Activated T-helper 2 cell treated with anti-CD3 and anti-CD28 coated beads, Interferon-gamma antibody, Interleukin-2, Interleukin-4, amounts not matched to agents 10 μg/mL and 5 μg/mL and 100 μg/mL, durations not matched to agents 14 hours and 24 hours and 36 hours (primary cell): ENCODE data around the gene ARHGAP12. TPM values are rescaled to one million over a fixed set of nuclear protein-coding genes. Genes with fewer than 3 reads are reported as not detected.

ENCODE experiments used
- DNase-seq: peaks from one replicate; pipeline ENCODE4 v3.0.0; 2021; ENCODE audit warnings: low spot score
- H3K27ac Mint-ChIP-seq: one replicate; pipeline ENCODE4 v1.8.0; 2021; ENCODE audit warnings: mixed read lengths
- H3K27me3 Mint-ChIP-seq: one replicate; pipeline ENCODE4 v1.8.0; 2021; ENCODE audit warnings: low read depth, mixed read lengths
- H3K36me3 Mint-ChIP-seq: one replicate; pipeline ENCODE4 v1.8.0; 2021; ENCODE audit warnings: low read depth, mixed read lengths
- H3K4me1 Mint-ChIP-seq: one replicate; pipeline ENCODE4 v1.8.0; 2021; ENCODE audit warnings: low read depth, mixed read lengths
- H3K4me3 Mint-ChIP-seq: one replicate; pipeline ENCODE4 v1.8.0; 2021; ENCODE audit warnings: low read depth, mild to moderate bottlenecking, moderate library complexity, mixed read lengths
- H3K9me3 Mint-ChIP-seq: one replicate; pipeline ENCODE4 v1.8.0; 2021; ENCODE audit warnings: mixed read lengths
- intact Hi-C: fragments of 100-400 bp; cut with micrococcal nuclease; formaldehyde crosslinking; loops from one replicate; pipeline ENCODE4 v1.15.1; 2023
- total RNA-seq: library from RNA; stranded (reverse); gene quantifications from 2 replicates; pipeline ENCODE4 v1.2.3, GENCODE V29; 2022

The ARHGAP12 gene
- total RNA-seq, 1 donor from 2014 or later = 2.7 TPM

- Mint-ChIP-seq H3K4me1 (no peaks in the 10 kb centered on the region), H3K4me3 (no peak overlapping the region), H3K27me3 (peaks cover 8% of the 10 kb centered on the region), H3K36me3 (no peaks in the 10 kb centered on the region), H3K9me3 (no peaks in the 10 kb centered on the region), H3K27ac (no peak overlapping the region)
- DNase-seq = no peak
- intact Hi-C loops = no loop called here
These were observed 12.4 kb upstream of the ARHGAP12 start for GRCh38 chr10:31940839-31941653.

- Mint-ChIP-seq H3K36me3 (no peaks in the 10 kb centered on the region), H3K27ac (no peak overlapping the region), H3K4me3 (no peak overlapping the region), H3K4me1 (no peaks in the 10 kb centered on the region), H3K9me3 (no peaks in the 10 kb centered on the region), H3K27me3 (peaks cover 8% of the 10 kb centered on the region)
- no peak for DNase-seq
- intact Hi-C loops = no loop called here
These were observed 11.4 kb upstream of the ARHGAP12 start for GRCh38 chr10:31939797-31940708.

GRCh38 chr10:31937371-31937770, 8.7 kb upstream of the ARHGAP12 start:
- DNase-seq = no peak
- H3K4me3 Mint-ChIP-seq = no peak overlapping the region
- intact Hi-C loops = no loop called here
- H3K9me3 Mint-ChIP-seq = no peaks in the 10 kb centered on the region
- H3K4me1 Mint-ChIP-seq = no peaks in the 10 kb centered on the region
- peaks cover 15% of the 10 kb centered on the region for H3K27me3 Mint-ChIP-seq
- no peaks in the 10 kb centered on the region for H3K36me3 Mint-ChIP-seq
- no peak overlapping the region for H3K27ac Mint-ChIP-seq

- H3K4me1 Mint-ChIP-seq = no peaks in the 10 kb centered on the region
- H3K27ac Mint-ChIP-seq = no peak overlapping the region
- intact Hi-C loops = no loop called here
- no peak for DNase-seq
- no peaks in the 10 kb centered on the region for H3K9me3 Mint-ChIP-seq
- H3K4me3 Mint-ChIP-seq = no peak overlapping the region
- H3K36me3 Mint-ChIP-seq = no peaks in the 10 kb centered on the region
- peaks cover 15% of the 10 kb centered on the region for H3K27me3 Mint-ChIP-seq
These were observed 8.3 kb upstream of the ARHGAP12 start for GRCh38 chr10:31936933-31937332.

GRCh38 chr10:31936086-31936485, 7.5 kb upstream of the ARHGAP12 start:
- H3K27me3 Mint-ChIP-seq = peaks cover 16% of the 10 kb centered on the region

GRCh38 chr10:31935678-31936077, 7.0 kb upstream of the ARHGAP12 start:
- H3K9me3 Mint-ChIP-seq = no peaks in the 10 kb centered on the region
- no peak for DNase-seq
- H3K4me1 Mint-ChIP-seq = no peaks in the 10 kb centered on the region
- no peak overlapping the region for H3K27ac Mint-ChIP-seq
- no peak overlapping the region for H3K4me3 Mint-ChIP-seq
- H3K36me3 Mint-ChIP-seq = no peaks in the 10 kb centered on the region
- intact Hi-C loops = no loop called here
- H3K27me3 Mint-ChIP-seq = peaks cover 19% of the 10 kb centered on the region

More at GRCh38 chr10:31936086-31936485, 7.5 kb upstream of the ARHGAP12 start:
- Mint-ChIP-seq H3K36me3 (no peaks in the 10 kb centered on the region), H3K27ac (no peak overlapping the region), H3K4me1 (no peaks in the 10 kb centered on the region), H3K9me3 (no peaks in the 10 kb centered on the region), H3K4me3 (no peak overlapping the region)
- intact Hi-C loops = no loop called here
- DNase-seq = no peak

GRCh38 chr10:31932838-31933237, 4.2 kb upstream of the ARHGAP12 start:
- no peak overlapping the region for H3K27ac Mint-ChIP-seq
- peaks cover 18% of the 10 kb centered on the region for H3K27me3 Mint-ChIP-seq
- DNase-seq = no peak
- peaks cover 13% of the 10 kb centered on the region for H3K4me1 Mint-ChIP-seq
- intact Hi-C loops = no loop called here
- H3K4me3 Mint-ChIP-seq = no peak overlapping the region
- no peaks in the 10 kb centered on the region for H3K36me3 Mint-ChIP-seq
- no peaks in the 10 kb centered on the region for H3K9me3 Mint-ChIP-seq

GRCh38 chr10:31930856-31931255, 2.2 kb upstream of the ARHGAP12 start:
- no peaks in the 10 kb centered on the region for H3K36me3 Mint-ChIP-seq
- intact Hi-C loops = no loop called here
- no peak overlapping the region for H3K4me3 Mint-ChIP-seq
- no peak overlapping the region for H3K27ac Mint-ChIP-seq
- no peaks in the 10 kb centered on the region for H3K9me3 Mint-ChIP-seq
- H3K4me1 Mint-ChIP-seq = peaks cover 31% of the 10 kb centered on the region
- DNase-seq = no peak
- H3K27me3 Mint-ChIP-seq = peaks cover 23% of the 10 kb centered on the region

- Mint-ChIP-seq H3K4me3 (peak overlapping the region; percentile 83), H3K4me1 (peaks cover 31% of the 10 kb centered on the region), H3K27ac (peak overlapping the region; percentile 8), H3K9me3 (no peaks in the 10 kb centered on the region), H3K27me3 (peaks cover 25% of the 10 kb centered on the region), H3K36me3 (no peaks in the 10 kb centered on the region)
- DNase-seq = peak; percentile 40
- intact Hi-C loops = no loop called here
These were observed 1.6 kb upstream of the ARHGAP12 start for GRCh38 chr10:31930023-31930751.

- peak overlapping the region; percentile 83 for H3K4me3 Mint-ChIP-seq
- H3K9me3 Mint-ChIP-seq = no peaks in the 10 kb centered on the region
- H3K27ac Mint-ChIP-seq = peak overlapping the region; percentile 22
- H3K36me3 Mint-ChIP-seq = no peaks in the 10 kb centered on the region
- intact Hi-C loops = loop anchor here (5.0 to 10.0 kb wide), 5 partner anchors 67 to 415 kb away; partner anchors contain the start of genes EPC1 and KIF5B
- peaks cover 34% of the 10 kb centered on the region for H3K4me1 Mint-ChIP-seq
- no peak for DNase-seq
- peaks cover 25% of the 10 kb centered on the region for H3K27me3 Mint-ChIP-seq
These were observed 811 bp upstream of the ARHGAP12 start for GRCh38 chr10:31929261-31930022.

- DNase-seq = peak; percentile 31
- Mint-ChIP-seq H3K9me3 (no peaks in the 10 kb centered on the region), H3K36me3 (peaks cover 4% of the 10 kb centered on the region), H3K4me3 (peak overlapping the region; percentile 83), H3K4me1 (peaks cover 44% of the 10 kb centered on the region), H3K27me3 (peaks cover 18% of the 10 kb centered on the region), H3K27ac (peak overlapping the region; percentile 42)
- intact Hi-C loops = loop anchor here (1.0 to 10.0 kb wide), 6 partner anchors 9 to 417 kb away; partner anchors contain the start of genes EPC1 and KIF5B
These were observed 615 bp downstream of the ARHGAP12 start for GRCh38 chr10:31927884-31928548.
